ENCODE data around the gene COA4. TPM values are rescaled to one million over a fixed set of nuclear protein-coding genes. Genes with fewer than 3 reads are reported as not detected.

The COA4 gene
- total RNA-seq, 2 donors from 2014 or later, result 85.7 to 151 TPM

- Histone ChIP-seq H3K9ac (ENCODE audit: extremely low read depth, low read length, poor library complexity, severe bottlenecking) (peak overlapping the region; percentile 92), H3K36me3 (ENCODE audit: control insufficient read depth, insufficient read depth, low read length) (peaks cover 34% of the 10 kb centered on the region), H3K4me3 (ENCODE audit: low read length) (peak overlapping the region; percentile 96), H3K4me1 (ENCODE audit: control insufficient read depth, insufficient read depth, low read length) (no peaks in the 10 kb centered on the region), H3K27ac (ENCODE audit: low read depth, low read length) (peak overlapping the region; percentile 88), H3K27me3 (ENCODE audit: control insufficient read depth, insufficient read depth, low read length, poor library complexity, severe bottlenecking) (no peaks in the 10 kb centered on the region), H3K9me3 (ENCODE audit: control insufficient read depth, low read length) (no peaks in the 10 kb centered on the region)
- H3K27me3 Mint-ChIP-seq (ENCODE audit: insufficient read depth), result no peaks in the 10 kb centered on the region
- peaks cover 13% of the 10 kb centered on the region for H3K4me1 Mint-ChIP-seq
- no peaks in the 10 kb centered on the region for H3K9me3 Mint-ChIP-seq
- H3K36me3 Mint-ChIP-seq (ENCODE audit: low read depth), result peaks cover 44% of the 10 kb centered on the region
- peak; percentile 61 for DNase-seq
- 37 to 43% methylated on average over 5 to 8 of the region's 8 CpGs for WGBS, 2 experiments (ENCODE audit: insufficient coverage in 1 of 2, insufficient read length in 1 of 2)
- peak overlapping the region; percentile 96 for H3K27ac Mint-ChIP-seq
- H3K4me3 Mint-ChIP-seq, result peak overlapping the region; percentile 87
- no peak for TF ChIP-seq CTCF (conservative IDR thresholded peaks at IDR 0.05)
Measured at GRCh38 chr11:73875840-73876239, 806 bp downstream of the COA4 start.

DNA sequence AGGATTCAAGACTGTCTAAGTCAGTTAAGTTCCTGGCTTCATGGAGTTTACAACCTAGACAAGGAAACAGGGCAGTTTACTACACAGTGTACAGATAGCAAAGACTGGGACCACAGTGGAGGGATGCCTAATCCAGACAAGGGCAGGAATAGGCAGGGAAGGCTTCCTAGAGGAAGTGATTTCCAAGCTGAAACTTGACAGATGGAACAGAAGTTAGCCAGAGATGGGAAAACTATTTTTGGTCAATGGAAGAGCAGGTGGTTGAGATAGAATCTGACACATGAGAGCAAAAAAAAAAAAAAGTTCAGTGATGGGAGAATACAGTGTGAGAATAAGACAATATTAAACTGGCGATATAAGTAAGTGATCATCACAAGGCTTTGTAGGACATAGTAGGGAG is 1.3 kb downstream of the COA4 start:
- no peaks in the 10 kb centered on the region for H3K27me3 Mint-ChIP-seq (ENCODE audit: insufficient read depth)
- Histone ChIP-seq H3K9ac (ENCODE audit: extremely low read depth, low read length, poor library complexity, severe bottlenecking) (peak overlapping the region; percentile 92), H3K9me3 (ENCODE audit: control insufficient read depth, low read length) (no peaks in the 10 kb centered on the region), H3K27ac (ENCODE audit: low read depth, low read length) (no peak overlapping the region), H3K27me3 (ENCODE audit: control insufficient read depth, insufficient read depth, low read length, poor library complexity, severe bottlenecking) (no peaks in the 10 kb centered on the region), H3K36me3 (ENCODE audit: control insufficient read depth, insufficient read depth, low read length) (peaks cover 34% of the 10 kb centered on the region), H3K4me3 (ENCODE audit: low read length) (peak overlapping the region; percentile 96), H3K4me1 (ENCODE audit: control insufficient read depth, insufficient read depth, low read length) (no peaks in the 10 kb centered on the region)
- peak overlapping the region; percentile 87 for H3K4me3 Mint-ChIP-seq
- 80 to 100% methylated on average over 1 of the region's 1 CpG for WGBS, 2 experiments (ENCODE audit: insufficient coverage in 1 of 2, insufficient read length in 1 of 2)
- H3K4me1 Mint-ChIP-seq, result peaks cover 13% of the 10 kb centered on the region
- H3K9me3 Mint-ChIP-seq, result no peaks in the 10 kb centered on the region
- no peak for TF ChIP-seq CTCF (conservative IDR thresholded peaks at IDR 0.05)
- DNase-seq, result no peak
- H3K36me3 Mint-ChIP-seq (ENCODE audit: low read depth), result peaks cover 44% of the 10 kb centered on the region
- H3K27ac Mint-ChIP-seq, result peak overlapping the region; percentile 96

DNA sequence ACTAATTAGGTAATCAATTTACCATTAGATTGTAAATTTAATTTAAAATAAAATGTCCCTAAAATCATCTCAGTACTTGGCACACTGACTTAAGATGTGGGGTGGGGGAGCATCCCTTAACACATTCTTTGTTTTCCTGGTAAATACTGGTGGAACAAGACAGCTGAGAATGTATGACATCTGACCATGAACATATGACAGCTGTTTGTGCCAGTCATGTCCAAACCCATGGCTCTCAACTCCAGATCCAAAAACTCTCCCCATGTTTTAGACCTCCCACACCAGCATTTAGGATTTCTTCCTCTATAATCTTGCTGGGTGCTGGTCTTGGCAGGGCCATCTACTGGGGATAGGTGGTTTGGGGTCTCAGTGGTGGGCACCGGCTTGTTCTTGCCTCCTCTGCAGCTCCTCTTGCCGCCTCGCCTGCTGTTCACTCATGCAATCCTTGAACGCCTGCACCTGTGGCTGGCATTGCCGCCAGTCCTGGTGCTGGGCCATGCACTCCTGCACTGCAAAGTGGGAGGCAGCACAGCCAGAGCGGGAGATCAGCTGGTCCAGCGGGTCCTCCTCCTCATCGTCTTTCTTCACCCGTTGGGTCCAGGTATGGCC is 3.8 kb downstream of the COA4 start:
- peaks cover 38% of the 10 kb centered on the region for H3K36me3 Mint-ChIP-seq (ENCODE audit: low read depth)
- no peak overlapping the region for H3K27ac Mint-ChIP-seq
- WGBS, 2 experiments (ENCODE audit: insufficient coverage in 1 of 2, insufficient read length in 1 of 2), result 96 to 100% methylated on average over 5 to 9 of the region's 9 CpGs
- H3K9me3 Mint-ChIP-seq, result no peaks in the 10 kb centered on the region
- Histone ChIP-seq H3K36me3 (ENCODE audit: control insufficient read depth, insufficient read depth, low read length) (peaks cover 34% of the 10 kb centered on the region), H3K27ac (ENCODE audit: low read depth, low read length) (no peak overlapping the region), H3K9ac (ENCODE audit: extremely low read depth, low read length, poor library complexity, severe bottlenecking) (no peak overlapping the region), H3K27me3 (ENCODE audit: control insufficient read depth, insufficient read depth, low read length, poor library complexity, severe bottlenecking) (no peaks in the 10 kb centered on the region), H3K9me3 (ENCODE audit: control insufficient read depth, low read length) (no peaks in the 10 kb centered on the region), H3K4me3 (ENCODE audit: low read length) (no peak overlapping the region), H3K4me1 (ENCODE audit: control insufficient read depth, insufficient read depth, low read length) (no peaks in the 10 kb centered on the region)
- TF ChIP-seq CTCF (conservative IDR thresholded peaks at IDR 0.05), result no peak
- H3K4me3 Mint-ChIP-seq, result no peak overlapping the region
- H3K4me1 Mint-ChIP-seq, result peaks cover 15% of the 10 kb centered on the region
- DNase-seq, result no peak
- H3K27me3 Mint-ChIP-seq (ENCODE audit: insufficient read depth), result no peaks in the 10 kb centered on the region
